ENCODE results near the gene CDSN.

DNA sequence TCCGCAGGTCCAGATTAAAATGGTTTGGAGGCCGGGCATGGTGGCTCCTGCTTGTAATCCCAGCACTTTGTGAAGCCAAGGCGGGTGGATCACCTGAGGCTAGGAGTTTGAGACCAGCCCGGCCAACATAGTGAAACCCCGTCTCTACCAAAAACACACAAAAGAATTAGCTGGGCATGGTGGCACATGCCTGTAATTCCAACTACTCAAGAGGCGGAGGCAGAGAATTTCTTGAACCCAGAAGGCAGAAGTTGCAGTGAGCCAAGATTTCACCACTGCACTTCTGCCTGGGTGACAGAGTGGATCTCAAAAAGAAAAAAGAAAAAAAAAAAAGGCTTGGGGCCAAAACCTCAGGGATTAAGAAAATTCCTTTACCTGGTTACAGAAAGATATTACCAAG is 38.4 kb downstream of the CDSN start:
- TF ChIP-seq, protein P1, sequence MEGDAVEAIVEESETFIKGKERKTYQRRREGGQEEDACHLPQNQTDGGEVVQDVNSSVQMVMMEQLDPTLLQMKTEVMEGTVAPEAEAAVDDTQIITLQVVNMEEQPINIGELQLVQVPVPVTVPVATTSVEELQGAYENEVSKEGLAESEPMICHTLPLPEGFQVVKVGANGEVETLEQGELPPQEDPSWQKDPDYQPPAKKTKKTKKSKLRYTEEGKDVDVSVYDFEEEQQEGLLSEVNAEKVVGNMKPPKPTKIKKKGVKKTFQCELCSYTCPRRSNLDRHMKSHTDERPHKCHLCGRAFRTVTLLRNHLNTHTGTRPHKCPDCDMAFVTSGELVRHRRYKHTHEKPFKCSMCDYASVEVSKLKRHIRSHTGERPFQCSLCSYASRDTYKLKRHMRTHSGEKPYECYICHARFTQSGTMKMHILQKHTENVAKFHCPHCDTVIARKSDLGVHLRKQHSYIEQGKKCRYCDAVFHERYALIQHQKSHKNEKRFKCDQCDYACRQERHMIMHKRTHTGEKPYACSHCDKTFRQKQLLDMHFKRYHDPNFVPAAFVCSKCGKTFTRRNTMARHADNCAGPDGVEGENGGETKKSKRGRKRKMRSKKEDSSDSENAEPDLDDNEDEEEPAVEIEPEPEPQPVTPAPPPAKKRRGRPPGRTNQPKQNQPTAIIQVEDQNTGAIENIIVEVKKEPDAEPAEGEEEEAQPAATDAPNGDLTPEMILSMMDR (IDR thresholded peaks at IDR 0.05): no peak
- no peak for TF ChIP-seq POLR2AphosphoS5 (IDR thresholded peaks at IDR 0.05; ENCODE audit: insufficient read depth in 1 of 2, low read depth in 1 of 2)
